ENCODE results near the gene TLE5. TPM values are rescaled to one million over a fixed set of nuclear protein-coding genes. Genes with fewer than 3 reads are reported as not detected.
A peak's percentile ranks its signal among the peaks of the same experiment; 100 is the strongest.

The TLE5 gene
- total and polyA plus RNA-seq, 9 of the 15 experiments (the other 6 are each of a cell fraction or from before 2014, with no cell fraction given), result 2.0 to 347 (median 235) TPM

DNA sequence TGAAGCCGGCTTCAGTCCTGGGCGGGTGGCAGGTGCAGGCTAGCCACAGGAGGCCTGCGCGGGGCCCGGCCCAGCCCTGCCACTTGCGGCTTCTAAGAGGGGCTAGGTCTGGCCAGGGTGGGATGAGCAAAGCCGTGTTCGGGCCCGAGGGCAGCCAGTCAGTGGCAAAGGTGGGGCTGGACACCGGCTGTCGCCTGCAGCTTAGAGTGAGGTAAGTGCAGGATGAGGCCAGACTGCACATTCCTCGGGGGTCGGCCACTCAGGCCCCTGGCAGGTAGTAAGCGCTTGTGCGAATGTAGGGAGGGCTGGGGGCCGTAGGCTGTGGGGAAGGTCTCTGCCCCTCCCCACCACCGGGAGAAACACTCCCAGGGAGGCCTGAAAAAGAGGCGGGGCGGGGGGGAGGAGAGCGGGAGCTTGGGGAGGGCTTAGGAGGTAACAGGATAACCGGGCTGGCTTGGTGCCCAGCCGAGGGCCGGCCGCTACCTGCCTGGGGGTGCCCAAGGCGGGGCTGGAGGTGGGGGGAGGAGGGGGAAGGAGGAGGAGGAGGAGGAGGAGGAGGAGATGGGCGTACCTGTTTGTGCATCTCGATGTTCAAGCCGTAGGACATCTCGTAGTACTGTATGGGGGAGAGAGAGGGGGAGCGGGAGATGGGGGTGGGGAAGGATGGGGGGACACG lies 6.4 kb downstream of the TLE5 start (continued):
- TF ChIP-seq RNF2 (IDR thresholded peaks at IDR 0.05) (no peak), KLF13 (tag; IDR thresholded peaks at IDR 0.05; ENCODE audit: borderline replicate concordance, low read depth) (no peak), POLR3G (IDR thresholded peaks at IDR 0.05; ENCODE audit: extremely low read depth, insufficient read length, insufficient replicate concordance) (no peak), MLX (CRISPR knock-in tag; conservative IDR thresholded peaks at IDR 0.05) (no peak), EHMT2 (IDR thresholded peaks at IDR 0.05) (no peak), KDM5B (IDR thresholded peaks at IDR 0.05; ENCODE audit: insufficient replicate concordance, low read depth, low read length) (no peak), GTF2E2 (tag; IDR thresholded peaks at IDR 0.05) (no peak), POLR2G (IDR thresholded peaks at IDR 0.05; ENCODE audit: low read depth, low read length) (peak; percentile 57; the same call in 1 of the 2 replicates)

GRCh38 chr19:3054972-3055740 lies 7.1 kb downstream of the TLE5 start:
- FAIRE-seq, result no peak

More at GRCh38 chr19:3054972-3055740, 7.1 kb downstream of the TLE5 start:
- TF ChIP-seq RBFOX2 (IDR thresholded peaks at IDR 0.05; ENCODE audit: low read depth, low read length) (peak; percentile 67), BCOR (IDR thresholded peaks at IDR 0.05) (no peak), RFX7 (CRISPR knock-in tag; IDR thresholded peaks at IDR 0.05) (no peak), MYNN (IDR thresholded peaks at IDR 0.05) (0 out of 2 replicates have a peak, but pooled peaks have one; percentile 7), MYNN (CRISPR knock-in tag; IDR thresholded peaks at IDR 0.05) (no peak), ARID1B (IDR thresholded peaks at IDR 0.05) (no peak)
- TF ChIP-seq, protein P1, sequence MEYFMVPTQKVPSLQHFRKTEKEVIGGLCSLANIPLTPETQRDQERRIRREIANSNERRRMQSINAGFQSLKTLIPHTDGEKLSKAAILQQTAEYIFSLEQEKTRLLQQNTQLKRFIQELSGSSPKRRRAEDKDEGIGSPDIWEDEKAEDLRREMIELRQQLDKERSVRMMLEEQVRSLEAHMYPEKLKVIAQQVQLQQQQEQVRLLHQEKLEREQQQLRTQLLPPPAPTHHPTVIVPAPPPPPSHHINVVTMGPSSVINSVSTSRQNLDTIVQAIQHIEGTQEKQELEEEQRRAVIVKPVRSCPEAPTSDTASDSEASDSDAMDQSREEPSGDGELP (CRISPR knock-in tag; IDR thresholded peaks at IDR 0.05; ENCODE audit: borderline replicate concordance), result peak; percentile 53; the same call in 1 of the 2 replicates
- Histone ChIP-seq H2AFZ (ENCODE audit: low read depth, low read length) (no peak overlapping the region), H3K4me1 (replicated peaks in 1 of 2; ENCODE audit: control insufficient read depth in 2 of 2, insufficient read depth in 2 of 2, low read length in 2 of 2) (peaks cover 21 to 52% of the 10 kb centered on the region in 2 experiments; a peak in 4 of 5 replicates), H3K27me3 (ENCODE audit: control insufficient read depth in 2 of 2, insufficient read depth in 2 of 2, low read length in 2 of 2) (no peaks in the 10 kb centered on the region), H3K36me3 (ENCODE audit: control insufficient read depth, insufficient read depth, low read length) (peaks cover 71% of the 10 kb centered on the region), H3K4me3 (no peak overlapping the region), H3K79me2 (ENCODE audit: control insufficient read depth, insufficient read depth, low read length) (peaks cover 27% of the 10 kb centered on the region), H3K4me2 (ENCODE audit: insufficient read depth, low read length) (no peak overlapping the region), H3K27ac (ENCODE audit: extremely low read depth, low read depth, low read length) (no peak overlapping the region), H3K9me3 (replicated peaks; ENCODE audit: control insufficient read depth, insufficient read depth, low read depth, low read length) (no peaks in the 10 kb centered on the region), H3K9me1 (ENCODE audit: control insufficient read depth, insufficient read depth, low read length) (no peaks in the 10 kb centered on the region), H4K20me1 (replicated peaks; ENCODE audit: control insufficient read depth, insufficient read depth, low read length) (0 out of 2 replicates have a peak, but pooled peaks cover 3% of the 10 kb centered on the region), H3K9ac (ENCODE audit: insufficient read depth in 1 of 2, low read depth in 2 of 2, low read length in 2 of 2) (peak overlapping the region in 1 of 2 experiments; percentile 23; a peak in 1 of 4 replicates)
- 89% methylated on average over 19 of the region's 20 CpGs for WGBS (ENCODE audit: insufficient coverage, low coverage, missing lambda C conversion rate)
- no peak for ATAC-seq
- intact Hi-C loops (cut with micrococcal nuclease), result no loop called here
- CTCF ChIA-PET (ENCODE audit: low intra/inter-chr PET ratio), result no interaction called here
- in situ Hi-C loops (cut with MboI), result no loop called here
- POLR2A ChIA-PET, result interaction anchor here (1.4 to 2.4 kb wide), 4 partner anchors 13 to 19 kb away, joined by 5 to 14 read pairs (median 8); no protein-coding TSS in a partner anchor
- DNase-seq (ENCODE audit: extremely low read depth in 1 of 4, low spot score in 3 of 4), result peak in 2 of 4 experiments; percentile 17 to 19
- BruUV-seq (replicated peaks), result no TSS peak

All from K562 (cell line).